ENCODE data around the gene ABCA9. TPM values are rescaled to one million over a fixed set of nuclear protein-coding genes. Genes with fewer than 3 reads are reported as not detected.
"Not testable (repeated sequence)": the region's sequence is repeated elsewhere in the genome, so short reads cannot be mapped to it uniquely, and the experiment has no call there.

ABCA9 gene
- total and polyA plus RNA-seq, 2 donors from 2014 or later = 0.45 to 2.0 TPM

GRCh38 chr17:68963958-68964357 is 96.8 kb downstream of the ABCA9 start:
- FAIRE-seq (no peak), DNase-seq (no peak)
- Histone ChIP-seq H3K27me3 (ENCODE audit: control insufficient read depth, insufficient read depth, low read length) (no peaks in the 10 kb centered on the region), H3K9ac (ENCODE audit: low read length in 3 of 3) (no peak overlapping the region), H3K27ac (ENCODE audit: low read depth in 2 of 2, low read length in 2 of 2) (no peak overlapping the region), H3K4me3 (ENCODE audit: low read length in 3 of 3) (no peak overlapping the region), H3K9me3 (ENCODE audit: control insufficient read depth in 2 of 3, insufficient read depth in 1 of 3, low read length in 3 of 3) (no peaks in the 10 kb centered on the region), H3K4me1 (ENCODE audit: control insufficient read depth in 2 of 3, insufficient read depth in 2 of 3, low read depth in 1 of 3, low read length in 3 of 3) (no peaks in the 10 kb centered on the region), H3K36me3 (ENCODE audit: control insufficient read depth in 2 of 3, insufficient read depth in 3 of 3, low read length in 3 of 3) (no peaks in the 10 kb centered on the region)
- intact Hi-C loops (cut with DNase I) = no loop called here
- TF ChIP-seq CTCF (IDR thresholded peaks at IDR 0.05; ENCODE audit: borderline replicate concordance, extremely low read depth, insufficient read depth) = no peak

- TF ChIP-seq CTCF (IDR thresholded peaks at IDR 0.05; ENCODE audit: borderline replicate concordance, extremely low read depth, insufficient read depth) = no peak
- no peak for FAIRE-seq
- Histone ChIP-seq H3K9me3 (ENCODE audit: control insufficient read depth in 2 of 3, insufficient read depth in 1 of 3, low read length in 3 of 3) (no peaks in the 10 kb centered on the region), H3K9ac (ENCODE audit: low read length in 3 of 3) (no peak overlapping the region), H3K27me3 (ENCODE audit: control insufficient read depth, insufficient read depth, low read length) (no peaks in the 10 kb centered on the region), H3K36me3 (ENCODE audit: control insufficient read depth in 2 of 3, insufficient read depth in 3 of 3, low read length in 3 of 3) (no peaks in the 10 kb centered on the region), H3K27ac (ENCODE audit: low read depth in 2 of 2, low read length in 2 of 2) (no peak overlapping the region), H3K4me3 (ENCODE audit: low read length in 3 of 3) (no peak overlapping the region), H3K4me1 (ENCODE audit: control insufficient read depth in 2 of 3, insufficient read depth in 2 of 3, low read depth in 1 of 3, low read length in 3 of 3) (no peaks in the 10 kb centered on the region)
- intact Hi-C loops (cut with DNase I) = no loop called here
- peak in 1 of 5 donors; percentile 41 for DNase-seq
Observed at GRCh38 chr17:68961214-68961882, 99.4 kb downstream of the ABCA9 start.

- H3K9ac ChIP-seq (ENCODE audit: low read length in 3 of 3); H3K27ac ChIP-seq (ENCODE audit: low read depth in 2 of 2, low read length in 2 of 2); H3K9me3 ChIP-seq (ENCODE audit: control insufficient read depth in 2 of 3, insufficient read depth in 1 of 3, low read length in 3 of 3); intact Hi-C loops (cut with DNase I); DNase-seq; H3K36me3 ChIP-seq (ENCODE audit: control insufficient read depth in 2 of 3, insufficient read depth in 3 of 3, low read length in 3 of 3); H3K4me3 ChIP-seq (ENCODE audit: low read length in 3 of 3); FAIRE-seq; H3K4me1 ChIP-seq (ENCODE audit: control insufficient read depth in 2 of 3, insufficient read depth in 2 of 3, low read depth in 1 of 3, low read length in 3 of 3); H3K27me3 ChIP-seq (ENCODE audit: control insufficient read depth, insufficient read depth, low read length): not testable (repeated sequence)
Observed at GRCh38 chr17:68959117-68959516, 101.6 kb downstream of the ABCA9 start.

GRCh38 chr17:68957944-68958343 is 102.8 kb downstream of the ABCA9 start:
- FAIRE-seq = no peak
- intact Hi-C loops (cut with DNase I) = no loop called here
- Histone ChIP-seq H3K4me3 (ENCODE audit: low read length in 3 of 3) (no peak overlapping the region), H3K36me3 (ENCODE audit: control insufficient read depth in 2 of 3, insufficient read depth in 3 of 3, low read length in 3 of 3) (no peaks in the 10 kb centered on the region), H3K4me1 (ENCODE audit: control insufficient read depth in 2 of 3, insufficient read depth in 2 of 3, low read depth in 1 of 3, low read length in 3 of 3) (no peaks in the 10 kb centered on the region), H3K27ac (ENCODE audit: low read depth in 2 of 2, low read length in 2 of 2) (no peak overlapping the region), H3K27me3 (ENCODE audit: control insufficient read depth, insufficient read depth, low read length) (no peaks in the 10 kb centered on the region), H3K9ac (ENCODE audit: low read length in 3 of 3) (no peak overlapping the region), H3K9me3 (ENCODE audit: control insufficient read depth in 2 of 3, insufficient read depth in 1 of 3, low read length in 3 of 3) (no peaks in the 10 kb centered on the region)
- DNase-seq = no peak
- no peak for TF ChIP-seq CTCF (IDR thresholded peaks at IDR 0.05; ENCODE audit: borderline replicate concordance, extremely low read depth, insufficient read depth)
